ENCODE results near the gene GJA1.
"Not testable (repeated sequence)": the region's sequence is repeated elsewhere in the genome, so short reads cannot be mapped to it uniquely, and the experiment has no call there.

The GJA1 gene

DNA sequence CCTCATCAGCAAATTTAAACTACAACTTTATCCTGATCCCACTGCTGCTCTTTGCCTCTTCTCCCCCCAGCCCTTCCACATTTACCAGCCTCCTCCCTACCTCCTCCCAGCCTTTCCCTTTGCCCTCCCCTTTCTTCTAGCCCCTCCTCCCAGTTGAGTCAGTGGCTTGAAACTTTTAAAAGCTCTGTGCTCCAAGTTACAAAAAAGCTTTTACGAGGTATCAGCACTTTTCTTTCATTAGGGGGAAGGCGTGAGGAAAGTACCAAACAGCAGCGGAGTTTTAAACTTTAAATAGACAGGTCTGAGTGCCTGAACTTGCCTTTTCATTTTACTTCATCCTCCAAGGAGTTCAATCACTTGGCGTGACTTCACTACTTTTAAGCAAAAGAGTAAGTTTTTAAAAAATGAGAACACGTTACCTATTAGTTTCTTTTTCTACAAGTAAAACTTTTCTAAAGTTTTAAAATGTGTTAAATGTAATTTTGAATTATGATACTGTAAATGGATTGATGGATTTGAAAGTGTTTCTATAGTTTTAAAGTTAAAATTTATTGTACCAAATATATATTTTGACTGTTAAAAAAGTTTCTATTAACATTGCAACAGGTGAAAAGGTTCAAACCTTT is at the start of gene GJA1:
TSS of gene GJA1 (plus strand) at position 203 of the 626 bp plus-strand sequence. CDS start 11,202 bp downstream, outside the sequence.
- peak; percentile 3 to 40 for DNase-seq

DNA sequence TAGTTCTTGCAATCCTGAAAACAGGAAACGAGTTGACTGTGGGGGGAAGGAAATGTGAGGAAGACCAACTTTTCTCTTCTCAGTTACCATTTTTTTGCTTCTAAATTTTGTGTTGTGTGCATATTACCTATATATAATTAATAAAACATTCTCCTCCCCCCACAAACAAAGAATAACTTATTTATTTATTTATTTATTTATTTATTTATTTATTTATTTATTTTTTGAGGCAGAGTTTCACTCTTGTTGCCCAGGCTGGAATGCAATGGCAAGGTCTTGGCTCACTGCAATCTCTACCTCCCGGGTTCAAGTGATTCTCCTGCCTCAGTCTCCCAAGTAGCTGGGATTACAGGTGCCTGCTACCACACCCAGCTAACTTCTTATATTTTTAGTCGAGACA is 48.9 kb upstream of the GJA1 start:
- DNase-seq, result not testable (repeated sequence)

DNA sequence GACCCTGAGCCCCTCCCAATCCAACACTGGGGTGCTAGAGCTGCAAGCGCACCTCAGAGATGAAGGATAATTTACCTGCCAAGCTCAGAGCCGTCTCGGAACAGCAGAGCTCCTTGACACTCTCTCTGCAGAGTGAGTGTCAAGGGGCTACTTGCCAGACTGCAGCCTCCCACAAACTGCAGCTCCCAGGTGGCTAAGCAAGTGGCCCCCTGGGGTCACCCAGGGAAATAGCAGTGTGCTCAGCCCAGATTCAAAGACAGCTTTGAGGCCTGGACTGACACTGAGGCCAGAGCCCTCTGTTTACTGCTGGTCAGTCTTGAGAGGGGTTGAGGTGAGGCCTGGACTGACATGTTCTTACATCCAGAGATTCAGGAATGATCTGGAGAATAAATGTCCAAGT is 46.0 kb upstream of the GJA1 start:
- DNase-seq, result no peak

DNA sequence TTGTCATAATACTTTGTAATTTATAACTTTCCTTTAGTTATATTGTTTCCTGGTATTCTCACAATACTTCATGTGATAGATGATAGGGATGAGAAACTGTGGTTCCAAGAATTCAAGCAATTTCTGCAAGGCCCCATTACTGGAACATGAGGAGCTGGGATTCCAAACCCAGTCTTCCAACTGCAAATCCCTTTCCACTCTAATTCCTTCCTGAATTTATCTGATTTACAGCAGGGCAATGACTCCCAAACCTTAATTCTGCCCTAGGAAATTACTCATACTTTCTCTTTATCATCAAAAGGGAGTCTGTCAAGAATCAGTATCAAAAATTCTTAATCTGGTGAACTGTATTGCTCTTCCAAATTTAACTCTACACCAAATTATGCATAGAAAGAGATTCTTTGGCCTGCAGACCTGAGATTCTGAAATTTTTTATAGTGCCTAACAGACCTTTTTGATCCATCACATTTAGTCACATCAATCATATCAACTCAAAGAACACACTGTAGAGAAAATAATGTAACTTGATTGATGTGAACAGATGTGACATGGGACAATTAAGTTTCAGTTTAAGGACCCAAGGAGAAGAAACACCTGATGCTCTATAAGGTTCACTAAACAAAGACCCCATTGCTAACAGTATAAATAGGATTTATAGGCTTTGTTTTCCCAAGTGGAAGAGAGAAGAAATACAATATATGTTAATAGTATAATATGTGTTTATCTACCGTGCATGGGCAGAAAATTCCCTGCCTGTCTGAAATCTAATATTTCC is 41.5 kb upstream of the GJA1 start:
- no peak for DNase-seq

DNA sequence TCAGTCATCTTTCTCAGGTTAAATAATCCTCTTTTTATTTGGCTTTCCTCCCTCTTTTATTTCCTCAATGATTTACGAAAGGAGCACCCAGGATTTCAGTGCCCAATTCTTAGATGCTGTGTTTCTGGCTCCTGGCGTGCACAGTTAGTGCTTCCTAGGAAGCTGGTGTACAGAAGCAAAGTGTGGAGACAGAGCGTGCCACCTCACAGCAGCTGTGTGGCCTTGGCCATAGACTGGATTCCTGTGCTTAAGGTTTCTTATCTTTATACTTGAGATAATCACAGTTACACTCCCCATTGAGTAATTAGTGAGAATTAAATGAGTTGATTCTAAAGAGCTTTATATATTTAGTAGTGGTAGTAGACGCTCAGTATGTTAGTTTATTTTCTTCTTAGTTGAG is 39.7 kb upstream of the GJA1 start:
- DNase-seq, result no peak

DNA sequence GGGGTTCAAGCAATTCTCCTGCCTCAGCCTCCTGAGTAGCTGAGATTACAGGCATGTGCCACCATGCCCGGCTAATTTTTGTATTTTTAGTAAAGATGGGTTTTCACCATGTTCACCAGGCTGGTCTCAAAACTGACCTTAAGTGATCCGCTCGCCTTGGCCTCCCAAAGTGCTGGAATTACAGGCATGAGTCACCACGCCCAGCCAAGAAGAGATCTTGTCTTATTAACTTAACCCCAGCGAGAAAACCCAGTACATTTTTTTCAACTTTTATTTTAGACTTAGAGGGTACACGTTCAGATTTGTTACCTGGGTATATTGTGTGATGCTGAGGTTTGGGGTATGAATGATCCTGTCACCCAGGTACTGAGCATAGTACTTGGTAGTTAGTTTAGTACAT is 38.3 kb upstream of the GJA1 start:
- DNase-seq, result not testable (repeated sequence)

DNA sequence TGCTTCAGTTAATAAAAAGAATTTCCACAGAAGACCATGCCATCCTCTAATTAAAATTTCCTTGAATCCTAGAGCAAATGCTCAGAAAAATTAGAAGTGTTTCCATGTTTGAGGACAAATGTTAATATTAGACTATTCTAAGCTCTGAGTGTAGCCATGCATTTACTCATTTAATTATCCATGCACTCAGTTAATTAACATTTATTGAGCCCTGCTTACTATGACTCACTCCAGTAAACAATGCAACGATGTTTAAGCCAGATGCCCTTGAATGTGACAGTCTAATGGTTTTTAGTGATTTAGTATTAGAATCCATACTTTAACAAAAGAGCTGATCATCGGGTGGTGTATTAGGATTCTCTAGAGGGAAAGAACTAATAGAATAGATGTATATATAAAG is 37.3 kb upstream of the GJA1 start:
- DNase-seq, result no peak

DNA sequence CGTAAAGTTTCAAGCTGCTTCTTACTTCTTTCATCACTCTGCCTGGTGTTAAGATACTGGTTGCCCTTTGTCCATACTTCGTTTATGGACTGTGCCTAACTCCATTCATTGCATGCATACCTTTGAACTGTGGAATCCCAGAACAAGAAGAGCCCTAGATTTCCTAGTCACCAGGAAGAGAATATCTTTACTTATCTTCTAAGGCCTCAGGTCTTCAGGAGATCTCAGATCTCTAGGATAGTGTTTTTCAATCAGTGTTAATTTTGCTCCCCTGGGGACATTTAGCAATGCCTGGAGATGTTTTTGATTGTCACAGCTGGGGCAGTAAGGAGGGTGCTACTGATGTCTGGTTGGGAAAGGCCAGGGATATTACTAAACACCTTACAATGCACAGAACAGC is 35.5 kb upstream of the GJA1 start:
- no peak for DNase-seq

DNA sequence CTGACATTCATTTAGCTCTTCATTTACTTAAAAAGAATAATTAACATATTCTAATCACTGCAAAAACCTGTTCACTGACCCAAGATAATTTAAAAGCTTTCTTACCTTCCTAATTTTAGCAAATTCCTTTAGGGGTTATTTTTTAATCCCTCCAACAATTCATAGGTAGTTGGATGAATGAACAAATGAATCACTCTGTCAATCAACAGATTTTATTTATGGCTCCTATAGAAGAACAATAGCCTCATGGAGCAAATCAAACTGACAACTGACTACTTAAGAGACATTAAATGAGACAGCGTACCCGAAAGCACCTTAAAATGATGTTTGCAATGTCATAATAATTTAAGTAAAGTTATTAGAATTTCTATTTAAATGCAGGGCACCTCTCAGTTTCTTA is 31.5 kb upstream of the GJA1 start:
- DNase-seq, result no peak

DNA sequence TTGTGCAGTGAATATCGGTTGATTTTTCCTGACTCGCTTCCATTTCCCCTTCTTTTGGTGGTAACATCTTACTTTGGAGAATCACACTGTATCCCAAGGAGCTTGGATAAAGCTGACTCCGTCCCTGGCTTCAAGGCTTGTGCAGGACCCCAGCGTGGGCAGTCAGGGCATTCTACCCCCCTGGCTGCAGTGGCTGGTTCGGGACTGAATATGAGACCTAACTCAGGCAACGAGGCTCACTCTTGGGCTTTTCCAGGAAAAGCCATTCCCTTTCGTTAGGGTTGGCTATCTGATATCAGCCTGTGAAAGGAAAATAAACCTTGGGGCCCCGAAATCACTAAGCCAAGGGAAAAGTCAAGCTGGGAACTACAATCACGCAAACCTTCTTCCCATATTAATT is 30.1 kb upstream of the GJA1 start:
- DNase-seq, result no peak

DNA sequence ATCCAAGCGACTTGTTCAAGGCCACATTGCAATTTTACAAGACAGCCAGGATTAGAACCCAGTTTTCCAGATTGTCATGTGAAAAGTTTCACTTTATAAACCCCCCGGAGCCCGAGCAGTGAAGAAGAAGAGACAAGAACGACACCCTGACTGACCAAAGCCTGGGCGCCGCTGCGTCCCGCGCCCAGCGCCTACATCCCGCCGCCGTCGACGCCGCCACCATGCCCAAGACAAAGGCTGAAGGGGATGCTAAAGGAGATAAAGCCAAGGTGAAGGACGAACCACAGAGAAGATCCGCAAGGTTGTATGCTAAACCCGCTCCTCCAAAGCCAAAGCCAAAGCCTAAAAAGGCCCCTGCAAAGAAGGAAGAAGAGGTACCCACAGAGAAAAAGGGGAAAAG is 27.1 kb upstream of the GJA1 start:
- no peak for DNase-seq

DNA sequence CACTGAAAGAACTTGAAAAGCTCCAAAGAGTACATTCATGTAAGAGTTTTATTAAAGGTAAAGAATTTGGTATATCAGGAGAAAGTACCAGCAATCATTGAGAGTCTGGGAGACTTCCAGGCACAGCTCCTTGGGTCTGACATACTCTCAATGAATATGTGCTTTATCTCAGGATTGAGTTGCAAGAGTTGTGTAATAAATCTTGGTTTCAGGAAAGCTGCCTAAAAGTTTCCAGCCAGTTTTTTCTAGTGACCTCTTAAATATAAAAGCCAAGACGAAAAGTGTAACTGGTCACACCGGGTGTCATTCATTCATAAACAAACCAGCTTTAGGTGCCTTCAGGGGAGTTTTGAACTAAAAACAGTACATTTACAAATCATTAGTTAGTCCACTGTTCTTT is 21.6 kb upstream of the GJA1 start:
- no peak for DNase-seq

DNA sequence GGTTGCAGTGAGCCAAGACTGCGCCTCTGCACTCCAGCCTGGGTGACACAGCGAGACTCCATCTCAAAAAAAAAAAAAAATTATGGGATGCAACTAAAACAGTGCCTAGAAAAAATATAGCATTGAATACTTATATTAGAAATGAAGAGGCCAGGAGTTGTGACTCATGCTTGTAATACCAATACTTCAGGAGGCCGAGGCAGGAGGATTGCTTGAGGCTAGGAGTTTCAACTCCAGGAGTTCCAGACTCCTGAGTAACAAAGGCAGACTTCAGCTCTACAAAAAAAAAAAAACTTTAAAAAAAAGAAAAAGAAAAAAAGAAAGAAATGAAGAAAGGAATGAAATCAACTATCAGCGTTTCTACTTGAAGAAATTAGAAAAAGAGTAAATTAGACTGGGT is 17.1 kb upstream of the GJA1 start:
- DNase-seq, result no peak

DNA sequence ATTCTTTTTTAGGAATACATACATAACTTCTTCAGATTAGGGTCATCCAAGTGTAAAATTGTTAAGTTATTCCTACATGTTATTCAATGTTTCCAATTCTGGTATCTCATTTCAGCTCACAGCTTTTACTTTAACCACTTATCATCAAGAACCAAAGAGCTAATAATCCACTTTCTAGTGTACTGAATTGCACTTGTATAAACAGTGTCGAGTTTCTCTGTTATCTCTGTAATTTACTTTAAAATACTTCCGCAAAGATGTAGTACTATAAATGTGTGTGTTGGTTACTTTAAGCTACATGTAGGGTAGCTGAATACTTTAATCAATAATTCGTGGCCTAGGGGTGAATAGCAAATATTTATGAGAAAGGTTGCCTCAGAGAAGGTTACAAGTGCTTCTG is 8.8 kb upstream of the GJA1 start:
- no peak for DNase-seq

DNA sequence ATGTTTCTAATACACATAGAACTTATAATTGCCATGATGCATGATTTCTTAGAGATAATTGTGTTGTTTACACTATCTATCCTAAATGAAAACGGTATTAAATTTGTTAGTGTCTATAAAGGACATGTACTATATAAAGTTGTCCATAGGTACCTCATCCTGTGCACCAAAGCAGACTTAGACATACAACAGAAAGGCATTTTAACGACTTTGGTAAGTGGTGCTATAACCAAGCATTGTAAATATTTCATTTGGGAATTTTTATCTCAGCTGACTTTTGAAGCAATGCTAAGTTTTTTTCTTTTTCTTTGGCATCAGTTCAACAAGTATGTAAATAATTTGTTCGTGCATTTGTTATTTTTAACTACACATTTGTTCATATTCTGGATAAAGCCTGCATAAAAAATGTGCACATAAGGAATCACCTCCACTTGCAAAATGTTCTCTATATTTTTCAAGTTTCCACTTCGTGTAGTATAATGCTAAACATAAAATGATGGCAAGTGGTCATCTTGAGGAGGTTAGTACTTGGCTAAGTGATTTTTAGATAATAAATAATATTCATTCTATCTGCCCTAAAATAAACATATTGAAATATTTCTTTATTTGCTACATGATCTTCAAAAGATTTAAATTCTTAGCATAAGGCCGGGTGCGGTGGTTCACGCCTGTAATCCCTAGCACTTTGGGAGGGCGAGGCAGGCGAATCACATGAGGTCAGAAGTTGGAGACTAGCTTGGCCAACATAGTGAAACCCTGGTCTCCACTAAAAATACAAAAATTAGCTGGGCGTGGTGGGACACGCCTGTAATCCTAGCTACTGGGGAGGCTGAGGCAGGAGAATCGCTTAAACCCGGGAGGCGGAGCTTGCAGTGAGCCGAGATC is 6.3 kb upstream of the GJA1 start:
- no peak for DNase-seq

DNA sequence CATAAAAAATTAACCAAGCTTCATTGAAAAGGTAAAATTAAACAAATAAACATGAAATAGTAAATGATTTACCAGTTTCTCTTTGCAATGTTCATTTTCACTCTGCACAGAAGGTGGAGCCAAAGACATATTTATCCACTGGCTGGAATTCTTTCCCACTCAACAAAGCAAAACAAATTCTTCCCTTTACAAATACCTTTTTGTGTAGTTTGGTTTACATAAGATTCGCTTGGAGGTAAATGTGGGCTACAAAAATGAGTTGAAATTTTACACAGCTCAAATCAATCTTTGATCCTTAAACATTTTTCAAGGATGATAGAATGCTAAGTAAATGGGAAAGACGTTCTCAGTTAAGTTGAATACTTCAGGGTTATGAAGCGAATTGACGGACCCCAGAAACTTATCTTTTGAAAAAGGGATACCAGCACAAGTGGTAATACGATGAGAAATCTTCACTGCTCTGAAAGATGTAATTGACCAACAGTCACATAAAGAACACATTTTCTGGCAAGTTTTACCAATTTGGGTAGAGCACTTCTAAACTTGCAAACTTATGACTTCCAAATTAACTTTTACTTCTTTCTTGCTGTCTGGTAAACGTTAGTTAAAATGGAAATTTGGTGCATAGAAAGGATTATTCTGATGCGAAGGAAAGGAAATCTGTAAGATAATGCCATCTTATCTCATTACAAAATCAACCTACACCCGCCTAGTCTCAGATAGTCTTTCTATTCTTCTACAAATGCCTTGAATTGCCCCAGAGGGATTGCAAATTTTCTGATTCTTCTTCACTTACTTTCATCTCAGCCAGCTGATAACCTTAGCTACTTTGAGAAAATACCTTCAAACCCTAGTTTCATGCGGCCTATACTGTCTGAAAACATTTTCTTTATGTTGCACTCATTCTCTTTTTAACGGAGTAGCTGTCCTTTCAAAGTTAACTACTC is 4.7 kb upstream of the GJA1 start:
- DNase-seq, result peak in 1 of 2 donors; percentile 69

DNA sequence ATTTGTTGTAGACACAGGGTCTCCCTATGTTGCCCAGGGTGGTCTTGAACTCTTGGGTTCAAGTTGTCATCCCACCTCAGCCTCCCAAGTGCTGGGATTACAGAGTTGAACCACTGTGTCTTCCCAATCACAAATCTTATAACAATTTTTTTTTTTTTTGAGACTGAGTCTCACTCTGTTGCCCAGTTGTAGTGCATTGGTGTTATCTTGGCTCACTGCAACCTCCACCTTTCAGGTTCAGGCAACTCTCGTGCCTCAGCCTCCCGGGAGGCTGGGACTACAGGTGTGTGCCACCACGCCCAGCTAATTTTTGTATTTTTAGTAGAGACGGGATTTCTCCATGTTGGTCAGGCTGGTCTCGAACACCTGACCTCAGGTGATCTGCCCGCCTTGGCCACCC is 3.7 kb upstream of the GJA1 start:
- not testable (repeated sequence) for DNase-seq

DNA sequence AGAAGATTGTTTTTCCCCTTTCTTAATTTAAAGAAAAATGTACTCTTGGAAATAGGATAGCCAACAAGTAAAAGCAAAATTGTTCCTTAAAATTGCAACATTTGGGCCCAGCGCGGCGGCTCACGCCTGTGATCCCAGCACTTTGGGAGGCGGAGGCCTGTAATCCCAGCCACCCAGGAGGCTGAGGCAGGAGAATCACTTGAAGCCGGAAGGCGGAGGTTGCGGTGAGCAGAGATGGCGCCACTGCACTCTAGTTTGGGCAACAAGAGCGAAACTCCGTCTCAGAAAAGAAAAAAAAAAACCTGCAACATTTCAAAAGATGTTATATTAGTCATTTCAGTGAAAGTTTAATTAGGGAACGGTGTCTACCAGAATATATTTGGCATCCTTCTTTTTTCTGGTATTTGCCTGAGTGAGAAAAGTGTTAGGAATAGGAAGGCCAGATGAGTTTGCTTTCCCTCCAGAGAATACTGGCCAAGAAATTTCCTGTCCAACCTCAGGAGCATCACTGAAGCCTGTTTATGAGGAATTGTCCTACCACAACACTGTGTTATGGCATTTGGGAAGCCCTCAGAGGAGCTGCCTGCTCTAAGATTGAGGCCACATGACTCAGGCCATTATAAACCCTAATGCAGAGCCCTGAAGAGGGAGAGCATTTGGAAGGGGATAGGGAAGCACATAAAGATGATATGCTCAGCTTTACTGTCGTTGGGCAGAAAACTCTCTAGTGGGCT is 1.2 kb upstream of the GJA1 start:
- DNase-seq, result no peak

DNA sequence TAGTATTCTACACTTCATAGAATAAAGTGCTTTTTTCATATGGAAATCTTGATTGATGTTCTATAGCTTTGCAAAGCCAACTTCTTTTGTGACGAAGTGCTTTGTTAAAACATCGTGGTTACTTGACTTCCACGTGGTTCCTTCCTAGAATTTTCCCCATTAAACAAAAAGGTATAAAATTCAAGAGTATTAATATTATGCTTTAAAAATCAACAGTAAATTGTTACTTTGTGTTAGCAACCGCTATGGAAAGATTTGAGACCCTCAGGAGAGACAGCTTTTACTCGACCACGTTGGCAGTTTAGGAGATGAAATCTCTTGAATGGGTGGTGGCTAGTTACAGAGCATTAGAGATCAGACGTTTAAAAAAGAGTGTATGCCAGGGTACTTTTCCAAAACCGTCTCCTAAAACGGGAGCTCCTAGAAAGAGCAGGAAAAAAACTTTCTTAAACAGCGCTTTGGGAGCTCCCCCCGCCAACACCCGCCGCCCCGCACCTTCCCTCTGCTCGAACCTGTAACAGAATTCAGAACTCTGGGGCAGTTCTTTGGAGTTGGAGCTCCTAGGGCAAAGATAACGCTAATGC is 920 bp downstream of the GJA1 start:
- DNase-seq, result peak in 1 of 2 donors; percentile 9

DNA sequence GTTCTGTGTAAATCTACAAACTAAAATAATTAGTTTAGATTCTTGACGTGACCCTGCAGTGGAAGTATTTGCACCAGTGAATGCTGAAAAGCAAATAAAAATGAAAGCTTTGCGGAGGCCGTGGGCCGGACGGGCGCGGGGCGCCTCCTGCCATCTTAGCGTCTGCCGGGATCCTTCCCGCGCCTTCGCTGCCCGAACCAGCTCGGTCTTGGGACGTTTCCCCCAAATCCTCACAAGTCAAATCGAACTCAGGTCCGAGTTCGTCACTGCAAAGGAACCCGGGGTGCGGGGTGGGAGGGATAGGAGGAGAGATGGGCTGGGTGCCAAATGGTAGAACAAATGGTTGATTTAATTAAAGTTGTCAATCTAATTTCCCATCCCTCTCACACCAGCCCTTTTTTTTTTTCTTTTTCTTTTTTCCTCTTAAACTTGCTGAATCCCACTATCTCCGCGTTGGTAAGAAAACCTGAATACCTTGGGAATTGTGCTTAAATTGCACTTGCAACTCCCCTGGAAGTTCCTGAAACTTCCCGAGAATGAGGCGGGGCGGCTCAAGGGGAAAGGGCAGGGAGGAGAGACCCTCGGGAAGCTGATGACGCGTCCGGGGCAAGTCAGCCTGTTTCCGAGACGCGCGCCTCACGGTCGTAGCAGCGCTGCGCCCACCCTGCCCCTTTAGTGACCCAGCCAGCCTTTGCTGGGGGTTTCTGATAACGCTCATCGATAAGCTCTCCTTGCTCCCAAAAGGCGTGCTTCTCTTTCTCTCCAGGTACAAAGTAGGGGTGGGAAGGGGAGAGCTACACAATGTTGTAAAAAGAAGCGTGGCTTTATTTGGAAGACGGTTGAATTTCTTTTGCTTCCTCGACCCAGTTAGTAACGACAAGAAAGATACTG is 1.8 kb downstream of the GJA1 start:
- no peak for DNase-seq

Measured in hippocampal formation (tissue), 2 donors.